SU-DHL-6 (cell line): ENCODE measurements around the gene DLG2.

Experiments used
- CTCF ChIP-seq: fragments of 200-600 bp; sonication (generic); IDR thresholded peaks from one replicate; pipeline ENCODE4 v1.5.1; 2017; ENCODE audit warnings: antibody characterized with exemption, mild to moderate bottlenecking, low read length, moderate library complexity; ENCODE audit not compliant: insufficient read depth, poor library complexity, severe bottlenecking
- EZH2phosphoT487 ChIP-seq: fragments of 200-600 bp; sonication (generic), shearing (Covaris generic); conservative IDR thresholded peaks from 2 replicates; pipeline ENCODE4 v1.6.1; 2018; ENCODE audit warnings: mild to moderate bottlenecking, antibody characterized with exemption, low read length, moderate library complexity, mixed read lengths

DNA sequence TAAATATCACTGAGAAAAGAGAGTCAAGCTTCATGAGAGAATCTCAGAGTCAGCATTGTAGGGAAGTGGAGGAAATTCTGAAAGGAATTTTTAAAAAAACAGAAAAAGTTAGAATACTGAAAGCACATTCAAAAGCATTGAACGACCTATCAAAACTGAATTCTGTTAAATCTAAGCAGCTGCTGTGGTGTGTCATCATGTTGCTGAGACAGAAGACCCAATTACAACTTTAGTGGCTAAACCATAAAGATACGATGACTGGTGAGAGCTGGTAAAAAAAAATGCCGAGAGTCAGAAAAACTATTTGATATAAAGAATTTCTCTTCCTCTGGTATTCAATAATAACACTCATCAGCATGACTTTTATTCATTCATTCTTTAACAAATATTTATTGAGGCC, 220.8 kb downstream of the DLG2 start:
- TF ChIP-seq CTCF (no peak), EZH2phosphoT487 (no peak)
